ENCODE results near the gene UGT2B7. TPM values are rescaled to one million over a fixed set of nuclear protein-coding genes. Genes with fewer than 3 reads are reported as not detected.

The UGT2B7 gene
- total and polyA plus RNA-seq, 2 of the 13 experiments (the other 11 are each of a cell fraction or from before 2014, with no cell fraction given), result 26.8 to 41.8 TPM

DNA sequence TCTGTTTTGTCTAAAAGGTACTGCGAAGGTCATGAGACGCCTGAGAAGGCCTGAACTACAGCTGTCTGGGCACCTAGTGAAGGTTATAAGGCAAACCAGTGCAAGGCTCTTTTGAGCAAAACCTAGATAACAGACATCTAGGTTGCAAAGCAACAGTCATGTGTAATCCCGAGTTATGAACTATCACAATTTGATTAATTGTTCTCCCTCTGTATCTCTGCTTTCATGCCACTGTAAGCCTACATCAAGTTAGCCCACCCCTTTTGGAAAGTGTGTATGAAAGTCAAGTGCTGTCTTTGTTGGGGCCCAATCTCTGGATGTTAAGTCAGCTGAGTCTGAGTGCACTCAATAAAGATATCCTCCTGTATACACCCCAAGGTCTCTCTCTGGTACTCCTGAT is 31.9 kb upstream of the UGT2B7 start:
- in situ Hi-C loops (cut with HindIII; ENCODE audit: extremely low pct_ligation_motif_present, low pct_unique_long_range_greater_than_20kb), result loop anchor here (25.0 kb wide), 1 partner anchor 577 kb away; no protein-coding TSS in a partner anchor

GRCh38 chr4:69066945-69067344 is 29.3 kb upstream of the UGT2B7 start:
- ATAC-seq (no peak), DNase-seq (ENCODE audit: low spot score) (no peak), FAIRE-seq (no peak)
- H3K27me3 ChIP-seq (ENCODE audit: control insufficient read depth in 1 of 2, insufficient read depth in 2 of 2, low read length in 2 of 2), result no peaks in the 10 kb centered on the region
- ChIA-PET CTCF (ENCODE audit: low intra/inter-chr PET ratio, low total read pairs) (no interaction called here), POLR2A (no interaction called here)
- in situ Hi-C loops (cut with HindIII; ENCODE audit: extremely low pct_ligation_motif_present, low pct_unique_long_range_greater_than_20kb) (loop anchor here (25.0 kb wide), 1 partner anchor 580 kb away; no protein-coding TSS in a partner anchor), intact Hi-C loops (cut with micrococcal nuclease; ENCODE audit: unreplicated experiment) (no loop called here)
- H2AFZ ChIP-seq (ENCODE audit: low read length), result no peak overlapping the region
- H3K27ac ChIP-seq (ENCODE audit: extremely low read length, insufficient read depth, low read length), result no peak overlapping the region
- peaks cover 30% of the 10 kb centered on the region for H3K79me2 ChIP-seq (ENCODE audit: insufficient read depth, low read length)
- H3K4me2 ChIP-seq (ENCODE audit: low read depth, low read length), result no peak overlapping the region
- no TSS peak for BruUV-seq (replicated peaks)
- H3K36me3 ChIP-seq (replicated peaks in 1 of 2; ENCODE audit: control insufficient read depth in 1 of 2, insufficient read depth in 2 of 2, low read length in 2 of 2), result peaks cover 4 to 9% of the 10 kb centered on the region in 2 experiments; a peak in 3 of 5 replicates
- peaks cover 5% of the 10 kb centered on the region; the same call in 1 of the 2 replicates for H3K9me3 ChIP-seq (ENCODE audit: low read length)
- no peak overlapping the region for H3K9ac ChIP-seq (ENCODE audit: insufficient read depth, low read depth, low read length)
- H3K4me3 ChIP-seq (replicated peaks in 1 of 3; ENCODE audit: insufficient read depth in 1 of 3, low read depth in 2 of 3, low read length in 3 of 3), result no peak overlapping the region
- H4K20me1 ChIP-seq (ENCODE audit: insufficient read depth, low read length), result no peaks in the 10 kb centered on the region
- H3K4me1 ChIP-seq (ENCODE audit: insufficient read depth, low read length), result peaks cover 20% of the 10 kb centered on the region
- TF ChIP-seq ZBTB21 (CRISPR knock-in tag; IDR thresholded peaks at IDR 0.05) (no peak), GABPA (IDR thresholded peaks at IDR 0.05; ENCODE audit: low read depth, low read length) (no peak), GABPA (CRISPR knock-in tag; IDR thresholded peaks at IDR 0.05; ENCODE audit: low read depth) (no peak), SIX4 (CRISPR knock-in tag; IDR thresholded peaks at IDR 0.05) (no peak), ZNF331 (CRISPR knock-in tag; IDR thresholded peaks at IDR 0.05) (no peak), SSRP1 (CRISPR knock-in tag; IDR thresholded peaks at IDR 0.05) (no peak), PAXIP1 (CRISPR knock-in tag; conservative IDR thresholded peaks at IDR 0.05) (no peak), ZNF337 (CRISPR knock-in tag; IDR thresholded peaks at IDR 0.05; ENCODE audit: borderline replicate concordance, low read depth) (no peak), NR1H2 (CRISPR knock-in tag; IDR thresholded peaks at IDR 0.05; ENCODE audit: borderline replicate concordance, low read depth) (no peak), KLF16 (CRISPR knock-in tag; IDR thresholded peaks at IDR 0.05) (no peak), EHMT2 (IDR thresholded peaks at IDR 0.05; ENCODE audit: borderline replicate concordance, low read depth, low read length) (no peak), ZNF547 (CRISPR knock-in tag; IDR thresholded peaks at IDR 0.05) (no peak), MIER2 (CRISPR knock-in tag; IDR thresholded peaks at IDR 0.05) (no peak), ZNF256 (CRISPR knock-in tag; conservative IDR thresholded peaks at IDR 0.05) (no peak)

More for the DNA sequence above, 31.9 kb upstream of the UGT2B7 start:
- Histone ChIP-seq H3K9ac (ENCODE audit: insufficient read depth, low read depth, low read length) (no peak overlapping the region), H2AFZ (ENCODE audit: low read length) (no peak overlapping the region), H3K27me3 (ENCODE audit: control insufficient read depth in 1 of 2, insufficient read depth in 2 of 2, low read length in 2 of 2) (no peaks in the 10 kb centered on the region), H3K4me1 (ENCODE audit: insufficient read depth, low read length) (peaks cover 35% of the 10 kb centered on the region), H3K27ac (ENCODE audit: extremely low read length, insufficient read depth, low read length) (no peak overlapping the region), H3K36me3 (replicated peaks in 1 of 2; ENCODE audit: control insufficient read depth in 1 of 2, insufficient read depth in 2 of 2, low read length in 2 of 2) (peaks cover 4 to 9% of the 10 kb centered on the region in 2 experiments; a peak in 3 of 5 replicates), H3K4me3 (replicated peaks in 1 of 3; ENCODE audit: insufficient read depth in 1 of 3, low read depth in 2 of 3, low read length in 3 of 3) (no peak overlapping the region), H3K79me2 (ENCODE audit: insufficient read depth, low read length) (peaks cover 48% of the 10 kb centered on the region), H3K9me3 (ENCODE audit: low read length) (peaks cover 5% of the 10 kb centered on the region; the same call in 1 of the 2 replicates), H4K20me1 (ENCODE audit: insufficient read depth, low read length) (no peaks in the 10 kb centered on the region), H3K4me2 (ENCODE audit: low read depth, low read length) (no peak overlapping the region)
- BruUV-seq (replicated peaks), result TSS peak; percentile 20
- POLR2A ChIA-PET, result no interaction called here
- intact Hi-C loops (cut with micrococcal nuclease; ENCODE audit: unreplicated experiment), result no loop called here
- CTCF ChIA-PET (ENCODE audit: low intra/inter-chr PET ratio, low total read pairs), result no interaction called here
- DNase-seq (ENCODE audit: low spot score) (no peak), ATAC-seq (no peak), FAIRE-seq (no peak)
- WGBS (ENCODE audit: low lambda C conversion rate), result 91% methylated on average over 3 of the region's 3 CpGs
- TF ChIP-seq RAD21 (CRISPR knock-in tag; IDR thresholded peaks at IDR 0.05), result no peak
- TF ChIP-seq RNF2 (conservative IDR thresholded peaks at IDR 0.05; ENCODE audit: low read depth), result no peak
- TF ChIP-seq ZBTB3 (CRISPR knock-in tag; IDR thresholded peaks at IDR 0.05; ENCODE audit: borderline replicate concordance, low read depth), result no peak
- no peak for TF ChIP-seq ZNF775 (CRISPR knock-in tag; IDR thresholded peaks at IDR 0.05; ENCODE audit: borderline replicate concordance)
- no peak for TF ChIP-seq REPIN1 (CRISPR knock-in tag; IDR thresholded peaks at IDR 0.05; ENCODE audit: borderline replicate concordance, low read depth)
- no peak for TF ChIP-seq HHEX (CRISPR knock-in tag; IDR thresholded peaks at IDR 0.05)
- TF ChIP-seq JUN (CRISPR knock-in tag; IDR thresholded peaks at IDR 0.05), result no peak
- TF ChIP-seq SP140L (CRISPR knock-in tag; IDR thresholded peaks at IDR 0.05; ENCODE audit: borderline replicate concordance), result no peak
- no peak for TF ChIP-seq FOXA3 (CRISPR knock-in tag; IDR thresholded peaks at IDR 0.05)
- no peak for TF ChIP-seq NR2C2 (CRISPR knock-in tag; IDR thresholded peaks at IDR 0.05; ENCODE audit: borderline replicate concordance)
- TF ChIP-seq ARNTL (CRISPR knock-in tag; IDR thresholded peaks at IDR 0.05), result no peak
- TF ChIP-seq EZH2 (conservative IDR thresholded peaks at IDR 0.05; ENCODE audit: low read depth, low read length), result no peak
- no peak for TF ChIP-seq THYN1 (CRISPR knock-in tag; IDR thresholded peaks at IDR 0.05; ENCODE audit: borderline replicate concordance, low read depth)
